Nephron progenitor cell (in vitro differentiated cells): ENCODE measurements around the gene URI1.
"Not testable (repeated sequence)": the region's sequence is repeated elsewhere in the genome, so short reads cannot be mapped to it uniquely, and the experiment has no call there.

Experiments
- DNase-seq: peaks from one replicate; pipeline ENCODE4 v3.0.0; 2021
- H3K27ac Mint-ChIP-seq: 2 replicates; pipeline ENCODE4 v1.8.0; 2021; ENCODE audit warnings: mild to moderate bottlenecking, moderate library complexity, mixed read lengths
- H3K27me3 Mint-ChIP-seq: 2 replicates; pipeline ENCODE4 v1.8.0; 2021; ENCODE audit warnings: mild to moderate bottlenecking, low read depth, mixed read lengths; ENCODE audit not compliant: poor library complexity
- H3K36me3 Mint-ChIP-seq: 2 replicates; pipeline ENCODE4 v1.8.0; 2021; ENCODE audit warnings: low read depth, mixed read lengths
- H3K4me1 Mint-ChIP-seq: 2 replicates; pipeline ENCODE4 v1.8.0; 2021; ENCODE audit warnings: mixed read lengths
- H3K4me3 Mint-ChIP-seq: 2 replicates; pipeline ENCODE4 v1.8.0; 2021; ENCODE audit warnings: mild to moderate bottlenecking, moderate library complexity, mixed read lengths
- H3K9me3 Mint-ChIP-seq: 2 replicates; pipeline ENCODE4 v1.8.0; 2021; ENCODE audit warnings: mild to moderate bottlenecking, moderate library complexity, mixed read lengths
- CTCF ChIP-seq: fragments of 200-600 bp; sonication (generic); IDR thresholded peaks from 2 replicates; pipeline ENCODE4 v1.5.0; 2021; ENCODE audit warnings: antibody characterized with exemption

The URI1 gene

GRCh38 chr19:30029721-30030510, 87.9 kb downstream of the URI1 start:
- no peaks in the 10 kb centered on the region for H3K4me1 Mint-ChIP-seq
- no peak for DNase-seq
- H3K9me3 Mint-ChIP-seq: peaks cover 85% of the 10 kb centered on the region
- no peak for TF ChIP-seq CTCF
- peaks cover 100% of the 10 kb centered on the region for H3K36me3 Mint-ChIP-seq
- no peaks in the 10 kb centered on the region for H3K27me3 Mint-ChIP-seq
- no peak overlapping the region for H3K27ac Mint-ChIP-seq
- H3K4me3 Mint-ChIP-seq: no peak overlapping the region

- DNase-seq: no peak
- H3K36me3 Mint-ChIP-seq: peaks cover 100% of the 10 kb centered on the region
- no peak overlapping the region for H3K27ac Mint-ChIP-seq
- no peaks in the 10 kb centered on the region for H3K27me3 Mint-ChIP-seq
- peaks cover 88% of the 10 kb centered on the region for H3K9me3 Mint-ChIP-seq
- peaks cover 25% of the 10 kb centered on the region for H3K4me1 Mint-ChIP-seq
- no peak for TF ChIP-seq CTCF
- H3K4me3 Mint-ChIP-seq: no peak overlapping the region
Measured at GRCh38 chr19:30034321-30034720, 92.3 kb downstream of the URI1 start.

GRCh38 chr19:30036154-30037129, 94.4 kb downstream of the URI1 start:
- H3K36me3 Mint-ChIP-seq: peaks cover 100% of the 10 kb centered on the region
- TF ChIP-seq CTCF: no peak
- H3K27ac Mint-ChIP-seq: peak overlapping the region; percentile 96
- peaks cover 91% of the 10 kb centered on the region for H3K9me3 Mint-ChIP-seq
- H3K27me3 Mint-ChIP-seq: no peaks in the 10 kb centered on the region
- H3K4me1 Mint-ChIP-seq: peaks cover 25% of the 10 kb centered on the region
- peak; percentile 17 for DNase-seq
- H3K4me3 Mint-ChIP-seq: no peak overlapping the region

- peaks cover 25% of the 10 kb centered on the region for H3K4me1 Mint-ChIP-seq
- no peak for TF ChIP-seq CTCF
- peaks cover 82% of the 10 kb centered on the region for H3K9me3 Mint-ChIP-seq
- H3K27me3 Mint-ChIP-seq: no peaks in the 10 kb centered on the region
- no peak overlapping the region for H3K4me3 Mint-ChIP-seq
- H3K36me3 Mint-ChIP-seq: peaks cover 97% of the 10 kb centered on the region
- no peak overlapping the region for H3K27ac Mint-ChIP-seq
- DNase-seq: no peak
Measured at GRCh38 chr19:30037835-30038234, 95.8 kb downstream of the URI1 start.

- H3K4me3 Mint-ChIP-seq, DNase-seq, H3K27me3 Mint-ChIP-seq, H3K27ac Mint-ChIP-seq: not testable (repeated sequence)
- H3K36me3 Mint-ChIP-seq: peaks cover 62% of the 10 kb centered on the region
- peaks cover 46% of the 10 kb centered on the region for H3K9me3 Mint-ChIP-seq
- H3K4me1 Mint-ChIP-seq: peaks cover 16% of the 10 kb centered on the region
Measured at GRCh38 chr19:30041931-30042330, 99.9 kb downstream of the URI1 start.

GRCh38 chr19:30043008-30043407, 101.0 kb downstream of the URI1 start:
- H3K36me3 Mint-ChIP-seq: peaks cover 51% of the 10 kb centered on the region
- H3K9me3 Mint-ChIP-seq: peaks cover 35% of the 10 kb centered on the region
- H3K4me3 Mint-ChIP-seq, H3K27me3 Mint-ChIP-seq, H3K27ac Mint-ChIP-seq, DNase-seq: not testable (repeated sequence)
- peaks cover 16% of the 10 kb centered on the region for H3K4me1 Mint-ChIP-seq
